ENCODE results near the gene SIL1.
"Not testable (repeated sequence)": the region's sequence is repeated elsewhere in the genome, so short reads cannot be mapped to it uniquely, and the experiment has no call there.

Gene SIL1

DNA sequence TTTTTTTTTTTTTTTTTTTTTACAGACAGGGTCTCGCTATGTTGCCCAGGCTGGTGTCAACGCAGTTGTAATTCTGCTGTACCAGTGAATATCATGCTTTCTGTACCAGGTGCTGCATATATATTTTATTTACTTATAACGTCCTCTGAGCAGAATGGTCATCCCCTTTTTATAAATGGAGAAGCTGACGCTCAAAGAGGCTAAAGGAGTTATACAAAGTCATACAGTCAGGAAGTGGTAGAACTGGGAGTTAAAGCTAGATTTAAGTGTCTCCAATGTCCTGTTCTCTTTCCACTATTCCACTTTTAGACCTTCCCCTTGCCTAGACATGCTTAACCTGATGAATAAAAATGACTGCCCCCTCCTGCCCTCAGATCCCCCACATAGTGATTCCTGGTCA is 1.2 kb upstream of the SIL1 start:
- no peak for DNase-seq

DNA sequence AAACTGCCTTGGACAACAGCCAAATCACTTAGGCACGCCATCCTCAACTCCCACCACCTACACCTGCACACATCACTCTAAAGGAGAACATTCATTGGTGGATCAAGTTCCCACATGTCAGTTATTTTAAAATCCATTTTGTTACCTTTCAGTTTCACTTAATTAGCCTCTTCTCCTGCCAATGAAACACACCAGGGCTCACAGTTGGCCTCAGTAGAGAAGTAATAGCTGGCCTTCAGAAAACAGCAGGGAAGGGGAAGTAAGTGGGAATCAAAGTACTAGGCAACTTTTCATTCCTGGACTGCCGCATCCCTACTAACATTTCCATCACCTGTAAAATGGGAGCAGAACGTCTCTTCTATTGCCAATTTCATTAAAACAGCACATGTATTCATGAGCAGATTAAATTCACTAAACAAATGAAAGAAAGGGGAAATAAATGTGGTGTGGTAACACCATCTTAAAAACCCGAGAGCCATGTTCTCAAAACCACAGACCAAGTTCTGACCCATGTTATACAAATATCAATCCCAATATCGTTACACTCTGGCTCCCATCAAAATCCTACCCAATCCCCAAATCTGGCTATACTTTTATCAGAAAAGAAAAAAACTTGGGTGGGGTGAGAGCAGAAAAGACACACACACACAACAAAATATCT is 1.7 kb downstream of the SIL1 start:
- DNase-seq: peak in 1 of 3 experiments; percentile 35

- no peak for DNase-seq
These were observed 3.7 kb downstream of the SIL1 start for GRCh38 chr5:139194486-139194885.

DNA sequence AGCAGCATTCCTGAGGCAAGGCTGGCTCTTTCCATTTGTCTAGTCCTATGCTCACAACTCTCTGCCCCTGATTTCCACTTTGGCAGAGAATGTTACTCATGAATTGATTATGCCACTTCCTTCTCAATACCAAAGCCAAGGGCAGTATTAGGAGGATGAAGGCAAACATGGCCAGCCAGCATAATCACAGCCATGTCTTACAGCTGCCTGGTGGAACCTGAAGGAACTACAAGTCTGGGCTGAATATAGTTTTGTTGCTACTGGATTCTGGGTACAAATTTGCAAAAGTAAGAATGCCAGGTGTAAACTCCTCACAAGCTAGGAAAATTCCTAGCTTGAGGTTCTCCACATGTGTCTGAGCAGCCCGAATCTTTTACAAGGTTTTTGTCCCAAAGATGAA is 4.2 kb downstream of the SIL1 start:
- no peak for DNase-seq

GRCh38 chr5:139192906-139193305 is 5.3 kb downstream of the SIL1 start:
- not testable (repeated sequence) for DNase-seq

DNA sequence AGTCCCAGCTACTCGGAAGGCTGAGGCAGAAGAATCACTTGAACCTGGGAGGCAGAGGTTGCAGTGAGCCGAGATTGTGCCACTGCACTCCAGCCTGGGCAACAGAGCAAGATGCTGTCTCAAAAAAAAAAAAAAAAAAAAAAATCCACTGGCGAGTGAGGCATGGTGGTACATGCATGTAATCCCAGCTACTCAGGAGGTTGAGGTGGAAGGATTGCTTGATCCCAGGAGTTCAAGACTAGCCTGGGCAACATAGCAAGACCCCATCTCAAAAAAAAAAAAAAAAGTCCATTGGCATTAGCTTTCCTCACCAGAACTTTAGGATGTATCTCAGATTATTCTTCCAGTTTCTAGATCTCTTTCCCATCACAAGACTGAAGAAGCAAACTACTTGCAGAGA is 6.2 kb downstream of the SIL1 start:
- DNase-seq: not testable (repeated sequence)

DNA sequence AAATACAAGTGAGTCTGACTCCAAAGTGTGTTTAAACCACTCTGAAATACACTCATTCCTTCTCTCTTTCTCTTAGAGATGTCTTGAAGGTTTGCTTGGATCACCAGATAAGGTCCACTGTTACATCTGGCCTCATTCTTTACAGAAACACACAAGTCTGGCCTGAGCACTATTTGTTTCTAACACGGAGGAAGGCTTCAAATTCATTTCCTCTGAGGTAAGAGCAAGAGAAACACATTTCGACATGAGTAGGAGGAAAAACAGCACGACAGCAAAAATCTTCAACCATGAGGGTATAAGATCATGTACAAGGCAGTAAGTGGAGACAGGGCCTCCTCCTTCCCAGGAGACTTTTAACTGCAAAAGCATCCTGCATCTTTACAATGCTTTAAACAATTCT is 8.0 kb downstream of the SIL1 start:
- no peak for DNase-seq

DNA sequence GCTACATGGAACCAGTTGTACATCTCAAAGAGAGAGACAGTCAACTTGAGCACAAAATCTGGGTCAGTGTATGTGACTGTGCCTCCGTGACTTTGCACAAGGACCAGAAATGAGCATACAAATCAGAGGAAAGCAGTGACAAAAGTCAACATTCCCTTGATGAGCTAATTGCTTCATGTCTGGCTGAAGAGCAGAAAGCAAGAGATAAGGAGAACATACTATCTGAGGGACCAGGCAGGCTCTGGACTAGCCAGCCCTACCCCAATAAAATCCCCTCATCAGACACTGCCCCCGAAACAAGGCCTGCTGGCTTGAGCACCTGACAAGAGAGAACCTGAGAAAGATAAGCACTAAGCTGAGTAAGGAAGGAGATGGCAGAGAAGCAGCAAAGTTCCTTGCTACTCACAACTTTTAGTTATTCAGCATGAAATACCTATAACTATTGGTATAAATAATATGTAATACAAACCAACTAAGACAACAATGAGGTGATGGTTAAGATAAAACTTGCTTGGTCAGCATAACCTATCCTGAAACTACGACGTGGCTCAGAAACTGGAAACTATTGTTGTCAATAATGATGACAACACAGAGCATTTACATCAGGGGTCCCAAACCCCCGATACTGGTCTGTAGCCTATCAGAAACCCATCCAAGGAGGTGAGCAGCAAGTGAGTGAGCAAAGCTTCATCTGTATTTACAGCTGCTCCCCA is 9.5 kb downstream of the SIL1 start:
- no peak for DNase-seq

DNA sequence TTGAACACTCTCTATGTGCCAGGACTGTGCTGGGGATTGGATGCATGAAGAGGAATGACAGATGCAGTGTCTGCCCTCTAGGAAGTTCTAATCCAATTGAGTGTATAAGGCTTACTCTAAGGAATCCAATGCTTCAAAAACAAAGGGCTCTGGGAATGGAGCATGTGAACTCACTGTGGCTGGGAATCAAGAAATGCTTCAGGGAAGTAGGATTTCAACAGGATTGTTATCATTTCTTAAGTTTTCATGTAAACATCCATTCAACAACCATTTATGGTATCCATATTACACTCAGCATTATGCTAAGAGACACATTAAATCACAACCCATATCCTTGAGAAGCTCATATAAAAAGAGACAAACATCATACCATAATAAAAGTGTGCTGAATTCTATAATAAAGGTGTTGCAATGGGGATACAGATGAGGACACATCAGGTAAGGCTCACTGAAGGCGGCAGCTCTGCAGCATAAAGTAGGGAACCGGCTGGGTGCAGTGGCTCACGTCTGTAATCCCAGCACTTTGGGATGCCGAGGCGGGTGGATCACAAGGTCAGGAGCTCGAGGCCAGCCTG is 11.3 kb downstream of the SIL1 start:
- DNase-seq: no peak

GRCh38 chr5:139186261-139186660 is 11.9 kb downstream of the SIL1 start:
- DNase-seq: no peak

DNA sequence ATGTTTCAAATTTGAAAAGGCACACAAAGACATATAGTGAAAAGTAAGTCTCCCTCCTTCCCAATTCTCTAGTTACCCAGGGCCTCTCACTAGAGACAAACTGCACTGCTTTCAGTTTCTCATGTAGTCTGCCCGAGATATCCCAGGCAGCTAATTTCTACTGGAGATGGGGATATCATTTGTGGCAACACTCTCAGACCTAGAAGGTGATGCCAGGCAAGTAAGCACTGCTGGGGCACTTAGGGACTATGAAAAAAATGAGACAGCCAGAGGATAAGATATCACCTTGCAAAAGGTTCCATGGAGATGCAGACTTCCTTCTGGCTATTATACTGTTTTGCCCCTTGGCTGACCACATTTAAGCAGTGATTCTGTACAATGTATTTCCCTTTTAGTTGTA is 12.6 kb downstream of the SIL1 start:
- peak in 1 of 3 experiments; percentile 18 for DNase-seq

DNA sequence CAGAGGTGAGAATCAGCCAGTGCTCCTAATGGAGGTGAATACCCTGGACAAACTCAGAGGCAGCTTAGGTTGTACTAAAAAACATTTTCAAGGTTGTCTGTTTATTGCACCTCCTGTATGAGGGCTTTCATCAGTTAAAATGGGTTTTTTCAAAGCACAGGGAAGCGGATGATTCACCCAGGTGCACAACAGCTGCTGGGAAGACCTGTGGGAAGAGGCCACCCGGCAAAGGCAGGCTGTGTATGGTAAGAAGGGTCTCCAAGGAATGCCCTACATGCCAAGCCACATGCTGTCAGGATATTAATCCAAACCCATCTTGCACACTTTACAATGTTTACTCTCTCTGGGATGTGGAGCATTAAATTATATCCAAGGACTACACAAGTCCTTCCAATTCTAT is 14.7 kb downstream of the SIL1 start:
- DNase-seq: peak in 2 of 3 experiments; percentile 11 to 86

DNA sequence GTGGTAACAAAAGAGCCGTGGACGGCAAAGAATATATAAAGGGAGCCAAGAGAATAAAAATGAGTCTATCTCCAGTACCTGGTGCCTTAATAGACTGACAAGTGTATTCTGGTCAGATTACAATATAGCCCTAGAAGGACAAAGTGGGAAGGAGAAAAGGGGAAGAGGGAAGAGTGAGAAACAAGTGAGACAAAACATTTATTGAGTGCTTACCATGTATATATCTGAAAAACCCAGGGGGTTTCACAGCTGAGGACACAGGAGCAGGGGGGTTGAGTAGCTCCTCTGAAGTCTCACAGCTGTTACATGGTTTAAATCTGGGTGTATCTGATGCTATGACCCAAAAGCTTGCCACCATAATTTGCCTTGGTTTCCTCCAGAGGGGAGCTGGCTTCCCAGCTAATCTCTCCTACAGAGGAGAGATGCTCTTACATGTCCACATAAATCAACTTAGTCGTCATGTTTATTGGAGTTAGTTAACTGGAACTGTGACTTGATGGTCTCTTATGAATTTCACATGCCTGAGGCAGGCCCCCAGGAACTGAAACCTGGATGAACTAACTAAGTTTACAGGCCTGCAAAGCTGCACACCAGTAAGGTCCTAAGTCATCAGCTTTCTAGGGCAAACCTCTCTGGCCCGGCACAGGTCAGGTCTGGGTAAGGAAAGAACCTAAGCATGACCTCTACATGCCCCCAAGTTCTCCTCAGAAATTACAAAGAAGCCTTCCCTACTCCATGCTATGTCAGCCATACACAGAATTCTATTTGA is 15.5 kb downstream of the SIL1 start:
- DNase-seq: no peak

- no peak for DNase-seq
These were observed 16.2 kb downstream of the SIL1 start for GRCh38 chr5:139181835-139182452.

DNA sequence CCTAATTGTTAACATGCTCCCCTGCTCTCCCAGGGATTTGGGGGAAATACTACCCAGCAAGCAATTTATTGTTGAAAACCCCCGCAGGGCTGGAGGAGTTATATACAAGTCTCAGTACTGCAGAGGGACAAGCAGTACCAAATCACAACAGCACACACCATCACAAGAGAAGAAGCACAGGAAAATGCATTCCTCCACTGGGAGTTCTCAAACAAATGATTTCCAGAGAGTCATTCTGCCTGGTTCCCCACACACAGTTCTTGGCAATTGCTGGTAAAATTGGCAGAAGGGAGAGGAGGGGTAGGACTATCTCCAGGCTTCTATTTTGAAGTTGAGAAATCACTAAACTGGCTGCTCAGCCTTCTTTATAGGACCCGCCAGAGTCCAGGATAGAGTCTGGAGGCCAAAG is 16.8 kb downstream of the SIL1 start:
- DNase-seq: no peak

DNA sequence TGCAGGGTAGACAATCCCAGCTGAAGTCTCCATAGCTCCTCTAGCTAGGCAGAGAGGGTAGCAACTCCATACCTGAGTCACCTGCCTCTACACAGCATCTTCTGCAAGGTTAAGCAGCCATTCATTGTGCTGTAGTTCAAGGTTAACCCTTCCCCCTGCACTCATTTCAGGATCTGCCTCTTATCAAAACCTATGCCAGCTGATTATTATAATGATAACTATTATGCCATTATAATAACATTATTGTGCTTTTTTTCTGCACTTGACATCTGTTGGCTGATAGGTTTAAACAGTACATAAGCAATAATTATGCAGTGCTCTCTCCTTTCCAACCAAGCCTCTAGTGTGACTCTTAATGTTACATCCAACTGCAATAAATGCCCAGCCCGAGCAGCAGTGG is 17.3 kb downstream of the SIL1 start:
- peak in 1 of 3 experiments; percentile 56 for DNase-seq

DNA sequence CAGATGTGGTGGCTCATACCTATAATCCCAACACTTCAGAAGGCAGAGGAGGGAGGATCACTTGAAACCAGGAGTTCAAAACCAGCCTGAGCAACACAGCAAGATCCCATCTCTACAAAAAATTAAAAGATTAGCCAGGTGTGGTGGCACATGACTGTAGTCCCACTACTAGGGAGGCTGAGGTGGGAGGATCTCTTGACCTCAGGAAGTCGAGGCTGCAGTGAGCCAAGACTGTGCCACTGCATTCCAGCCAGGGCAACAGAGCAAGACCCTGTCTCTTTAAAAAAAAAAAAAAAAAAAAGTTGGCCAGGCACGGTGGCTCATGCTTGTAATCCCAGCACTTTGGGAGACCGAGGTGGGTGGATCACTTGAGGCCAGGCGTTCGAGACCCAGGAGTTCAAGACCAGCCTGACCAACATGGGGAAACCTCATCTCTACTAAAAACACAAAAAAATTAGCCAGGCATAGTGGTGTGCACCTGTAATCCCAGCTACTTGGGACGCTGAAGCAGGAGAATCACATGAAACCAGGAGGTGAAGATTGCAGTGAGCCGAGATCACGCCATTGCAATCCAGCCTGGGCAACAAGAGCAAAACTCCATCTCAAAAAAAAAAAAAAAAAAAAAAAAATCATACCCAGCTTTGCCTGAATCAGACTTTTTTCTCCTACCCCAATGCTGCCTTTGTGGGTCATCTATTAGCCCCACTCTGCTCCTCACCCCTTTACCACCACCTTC is 18.2 kb downstream of the SIL1 start:
- not testable (repeated sequence) for DNase-seq

DNA sequence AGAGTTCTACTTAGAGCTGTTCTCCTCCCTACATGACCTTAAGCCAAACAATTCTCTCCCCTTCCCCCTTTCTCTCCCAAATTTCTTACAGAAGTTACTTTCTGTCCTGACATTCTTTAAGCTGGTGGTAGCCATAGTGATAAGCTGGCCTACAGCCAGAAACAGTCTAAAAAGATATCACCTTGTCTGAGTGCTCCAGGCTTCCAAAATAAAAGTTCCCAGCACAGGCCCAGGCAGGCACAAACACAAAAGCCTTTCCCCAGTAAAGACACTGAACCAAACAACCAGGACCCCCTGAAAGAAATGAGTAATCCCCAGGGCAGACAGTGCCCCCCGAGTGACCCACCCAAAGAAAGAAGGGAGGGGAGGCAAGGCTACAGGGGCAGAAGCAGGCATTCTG is 19.2 kb downstream of the SIL1 start:
- DNase-seq: peak in 2 of 3 experiments; percentile 24 to 54

GRCh38 chr5:139178589-139178917 is 19.6 kb downstream of the SIL1 start:
- no peak for DNase-seq

GRCh38 chr5:139177809-139178588 is 20.2 kb downstream of the SIL1 start:
- DNase-seq: peak in 2 of 3 experiments; percentile 56 to 61

DNA sequence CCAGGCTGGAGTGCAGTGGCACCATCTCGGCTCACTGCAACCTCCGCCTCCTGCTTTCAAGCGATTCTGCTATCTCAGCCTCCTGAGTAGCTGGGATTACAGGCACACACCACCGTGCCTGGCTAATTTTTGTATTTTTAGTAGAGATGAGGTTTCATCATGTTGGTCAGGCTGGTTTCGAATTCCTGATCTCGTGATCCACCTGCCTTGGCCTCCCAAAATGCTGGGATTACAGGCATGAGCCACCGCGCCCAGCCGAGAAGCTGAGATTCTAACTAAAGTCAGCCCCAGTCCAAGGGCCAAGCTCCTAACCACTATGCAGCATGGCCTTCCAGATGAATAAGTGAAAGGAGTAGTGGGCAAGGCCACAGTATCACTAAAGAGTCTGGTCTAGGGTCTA is 20.9 kb downstream of the SIL1 start:
- not testable (repeated sequence) for DNase-seq

DNA sequence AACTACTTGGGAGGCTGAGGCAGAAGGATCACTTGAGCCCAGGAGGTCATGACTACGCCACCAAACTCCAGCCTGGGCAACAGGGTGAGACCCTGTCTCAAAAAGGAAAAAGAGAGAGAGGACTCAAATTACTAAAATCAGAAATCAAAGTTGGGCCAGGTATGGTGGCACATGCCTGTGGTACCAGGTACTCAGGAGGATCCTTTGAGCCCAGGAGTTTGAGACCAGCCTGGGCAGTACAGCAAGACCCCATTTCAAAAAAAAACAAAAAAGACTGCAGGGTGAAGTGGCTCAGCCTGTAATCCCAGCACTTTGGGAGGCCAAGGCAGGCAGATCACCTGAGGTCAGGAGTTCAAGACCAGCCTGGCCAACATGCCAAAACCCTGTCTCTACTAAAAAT is 23.8 kb downstream of the SIL1 start:
- DNase-seq: not testable (repeated sequence)

Data from NCI-H1417 (cell line).